GM19035 (cell line): ENCODE measurements around the gene DRD3.

Source experiments
- ATAC-seq: cut with Tn5 transposase; IDR thresholded peaks from one replicate; pipeline ENCODE4 v1.9.1; 2021; ENCODE audit not compliant: unreplicated experiment

The DRD3 gene

GRCh38 chr3:114122027-114122709 lies 56.7 kb downstream of the DRD3 start:
- ATAC-seq: no peak

GRCh38 chr3:114120211-114120610 lies 58.6 kb downstream of the DRD3 start:
- ATAC-seq: no peak

GRCh38 chr3:114119776-114120175 lies 59.1 kb downstream of the DRD3 start:
- ATAC-seq: no peak

- no peak for ATAC-seq
These were observed 63.7 kb downstream of the DRD3 start for GRCh38 chr3:114115143-114115542.

- no peak for ATAC-seq
These were observed 64.1 kb downstream of the DRD3 start for GRCh38 chr3:114114719-114115118.

- ATAC-seq: no peak
These were observed 66.2 kb downstream of the DRD3 start for GRCh38 chr3:114112696-114113095.

GRCh38 chr3:114111060-114111770 lies 67.6 kb downstream of the DRD3 start:
- no peak for ATAC-seq

- no peak for ATAC-seq
These were observed 68.4 kb downstream of the DRD3 start for GRCh38 chr3:114110439-114110838.

DNA sequence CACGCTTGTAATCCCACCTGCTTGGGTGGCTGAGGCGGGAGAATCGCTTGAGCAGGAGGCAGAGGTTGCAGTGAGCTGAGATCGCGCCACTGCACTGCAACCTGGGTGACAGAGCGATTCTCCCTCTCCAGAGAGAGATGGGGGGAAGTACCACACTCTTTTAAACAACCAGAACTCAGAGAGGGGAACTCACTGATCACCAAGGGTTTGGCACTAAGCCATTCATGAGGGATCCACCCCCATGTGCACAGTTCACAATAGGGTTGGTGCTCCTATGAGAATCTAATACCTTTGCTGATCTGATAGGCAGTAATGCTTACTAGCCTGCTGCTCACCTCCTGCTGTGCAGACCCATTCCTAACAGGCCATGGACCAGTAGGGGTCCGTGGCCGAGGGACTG lies 70.7 kb downstream of the DRD3 start:
- no peak for ATAC-seq

GRCh38 chr3:114104414-114104813 lies 74.4 kb downstream of the DRD3 start:
- ATAC-seq: no peak

- ATAC-seq: no peak
These were observed 75.0 kb downstream of the DRD3 start for GRCh38 chr3:114103858-114104257.

DNA sequence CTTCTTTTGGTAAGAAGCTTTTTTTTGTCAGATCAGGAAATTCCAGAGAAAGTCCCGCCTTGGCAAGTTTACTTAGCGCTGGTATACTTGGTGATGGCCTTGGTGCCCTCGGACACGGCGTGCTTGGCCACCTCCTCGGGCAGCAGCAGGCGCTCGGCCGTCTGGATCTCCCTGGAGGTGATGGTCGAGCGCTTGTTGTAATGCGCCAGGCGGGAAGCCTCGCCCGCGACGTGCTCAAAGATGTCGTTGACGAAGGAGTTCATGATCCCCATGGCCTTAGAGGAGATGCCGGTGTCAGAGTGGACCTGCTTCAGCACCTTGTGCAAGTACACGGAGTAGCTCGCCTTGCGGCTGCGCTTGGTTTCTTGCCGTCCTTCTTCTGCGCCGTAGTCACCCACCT lies 75.7 kb downstream of the DRD3 start:
- ATAC-seq: no peak

GRCh38 chr3:114101101-114101500 lies 77.8 kb downstream of the DRD3 start:
- no peak for ATAC-seq

DNA sequence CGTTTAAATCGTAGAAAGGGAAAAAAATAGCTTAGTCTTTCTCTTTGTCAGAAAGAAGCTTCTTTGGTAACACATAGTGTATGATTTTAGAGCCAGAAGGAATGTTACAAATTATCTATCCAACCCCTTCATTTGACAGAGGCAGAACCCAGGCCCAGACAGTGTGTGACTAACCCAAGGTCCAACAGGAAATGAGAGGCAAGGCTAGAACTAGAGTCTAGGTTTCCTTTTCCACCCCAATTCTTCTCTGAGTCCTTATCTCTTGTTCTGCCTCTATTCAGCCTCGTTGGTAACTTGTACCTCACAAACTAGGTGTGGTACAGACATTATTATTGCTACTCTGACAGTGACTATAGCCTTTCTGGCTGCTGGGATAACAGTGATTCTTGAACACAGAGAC lies 83.1 kb downstream of the DRD3 start:
- no peak for ATAC-seq

GRCh38 chr3:114093596-114093995 lies 85.3 kb downstream of the DRD3 start:
- no peak for ATAC-seq

DNA sequence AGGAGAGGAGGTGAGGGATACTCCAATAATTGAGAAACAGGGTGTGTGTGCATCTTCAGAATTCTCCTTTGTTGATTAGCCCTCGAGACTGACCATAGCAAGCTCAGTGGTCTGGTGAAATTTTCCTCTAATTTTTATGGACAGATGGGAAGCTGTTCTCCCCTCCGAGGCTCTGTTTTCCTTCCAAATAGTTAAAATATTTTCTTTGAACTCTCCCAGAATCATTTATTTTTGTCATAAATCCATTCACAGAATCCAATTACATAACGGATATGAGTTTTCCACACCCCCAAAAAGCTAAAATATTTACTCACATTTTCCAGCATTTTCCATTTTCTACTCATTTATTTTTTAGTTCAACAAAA lies 85.9 kb downstream of the DRD3 start:
- ATAC-seq: no peak

GRCh38 chr3:114092151-114093015 lies 86.5 kb downstream of the DRD3 start:
- no peak for ATAC-seq

DNA sequence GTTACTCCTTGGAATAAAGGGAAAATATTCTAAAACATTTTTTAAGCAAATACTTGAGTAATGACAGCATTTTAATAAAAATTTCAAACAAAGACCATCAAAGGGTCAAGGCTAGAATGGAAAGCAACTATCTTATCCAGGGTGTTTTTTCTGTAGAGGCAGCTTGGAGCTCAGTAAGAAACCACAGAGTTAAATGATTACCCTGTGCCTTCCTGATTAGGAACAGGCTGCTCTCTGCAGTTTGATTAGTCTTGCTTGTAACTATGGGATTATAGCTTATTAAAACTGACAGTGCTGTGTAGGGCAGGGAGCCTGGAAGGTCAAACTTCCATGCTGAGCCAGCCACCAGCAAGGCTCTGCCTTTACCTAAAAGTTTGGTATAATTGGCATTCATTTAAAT lies 89.2 kb downstream of the DRD3 start:
- no peak for ATAC-seq

DNA sequence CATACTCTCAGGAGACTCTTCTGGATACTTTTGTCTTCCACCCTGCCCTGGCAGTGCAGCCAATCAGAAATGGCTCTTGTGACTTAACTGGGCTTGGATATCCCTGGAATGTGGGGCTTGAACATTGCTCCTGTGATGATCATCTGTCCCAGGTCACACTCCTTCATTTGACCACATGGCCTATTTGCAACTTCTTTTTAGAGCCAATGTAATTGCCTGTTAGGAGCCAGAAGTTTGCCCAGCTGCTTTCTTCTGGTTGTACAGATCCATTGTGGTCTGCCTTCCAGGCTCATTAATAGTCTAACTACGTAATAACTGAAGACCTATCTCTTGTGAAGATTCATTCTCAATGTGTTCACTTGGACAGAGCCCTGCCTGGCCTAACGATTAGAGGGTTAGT lies 92.5 kb downstream of the DRD3 start:
- no peak for ATAC-seq

DNA sequence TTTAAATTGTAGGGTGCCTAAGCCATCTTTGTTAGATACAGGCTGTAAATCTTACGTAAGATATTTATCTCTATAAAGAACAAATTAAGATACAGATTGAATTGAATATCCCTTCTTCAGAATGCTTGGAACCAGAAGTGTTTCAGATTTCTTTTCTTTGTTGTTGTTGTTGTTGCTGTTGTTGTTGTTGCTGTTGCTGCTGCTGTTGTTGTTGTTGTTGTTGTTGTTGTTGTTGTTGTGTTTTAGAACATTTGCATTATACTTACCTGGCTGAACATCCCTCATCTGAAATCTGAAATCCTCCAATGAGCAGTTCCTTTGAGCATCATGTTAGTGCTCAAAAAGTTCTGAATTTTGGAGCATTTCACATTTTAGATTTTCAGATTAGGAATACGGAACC lies 95.7 kb downstream of the DRD3 start:
- ATAC-seq: no peak

GRCh38 chr3:114081037-114081436 lies 97.8 kb downstream of the DRD3 start:
- no peak for ATAC-seq

DNA sequence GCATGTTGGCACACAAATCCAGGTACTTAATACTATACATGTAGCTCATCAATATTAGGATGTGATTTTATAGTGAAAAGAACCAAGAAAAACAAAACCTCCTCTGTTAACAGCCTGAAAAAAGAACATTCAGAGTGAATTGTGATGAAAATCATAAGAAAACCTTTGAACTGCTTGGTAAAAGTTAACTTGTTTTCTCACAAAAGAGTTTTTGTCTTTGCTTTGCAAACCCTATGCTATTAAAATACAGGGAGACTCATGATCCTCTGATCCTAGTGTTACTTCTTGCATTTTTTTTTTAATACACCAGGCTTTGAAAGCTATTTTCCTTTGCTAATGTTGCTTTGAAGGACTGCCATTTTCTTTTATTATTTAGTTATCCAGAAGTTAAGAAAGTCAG lies 98.7 kb downstream of the DRD3 start:
- no peak for ATAC-seq
